ENCODE data around the gene ZNF700. TPM values are rescaled to one million over a fixed set of nuclear protein-coding genes. Genes with fewer than 3 reads are reported as not detected.
"Not testable (repeated sequence)": the region's sequence is repeated elsewhere in the genome, so short reads cannot be mapped to it uniquely, and the experiment has no call there.

ZNF700 gene
- total and polyA plus RNA-seq, 2 donors (not counting 1 experiment from before 2014, with no cell fraction given), result 14.3 to 34.9 TPM

- no peak overlapping the region for H3K4me3 ChIP-seq (ENCODE audit: control extremely low read depth in 1 of 5, extremely low read depth in 1 of 5, insufficient read depth in 1 of 5, low read depth in 2 of 5, low read length in 4 of 5)
- H3K4me1 Mint-ChIP-seq, result no peaks in the 10 kb centered on the region
- ATAC-seq (ENCODE audit: low read depth) (no peak), DNase-seq (no peak)
- no peak overlapping the region for H3K27ac ChIP-seq (ENCODE audit: low read length in 2 of 2)
- H3K4me3 Mint-ChIP-seq, result no peak overlapping the region
- intact Hi-C loops (cut with micrococcal nuclease), result no loop called here
- H3K9ac ChIP-seq (ENCODE audit: low read length), result no peak overlapping the region
- no CpG with 5 or more reads among the region's 3 CpGs for WGBS (ENCODE audit: insufficient coverage)
- peaks cover 37% of the 10 kb centered on the region for H3K9me3 Mint-ChIP-seq (ENCODE audit: insufficient read depth)
- H3K4me2 ChIP-seq (replicated peaks; ENCODE audit: low read depth, low read length, poor library complexity, severe bottlenecking), result no peak overlapping the region
- no peaks in the 10 kb centered on the region for H3K4me1 ChIP-seq (ENCODE audit: control insufficient read depth in 2 of 2, insufficient read depth in 2 of 2, low read length in 2 of 2)
- TF ChIP-seq CTCF (IDR thresholded peaks at IDR 0.05), result no peak
- no peak for TF ChIP-seq EZH2 (IDR thresholded peaks at IDR 0.05; ENCODE audit: borderline replicate concordance, insufficient read depth, low read depth, low read length, poor library complexity, severe bottlenecking)
- H3K36me3 ChIP-seq (replicated peaks in 1 of 2; ENCODE audit: control extremely low read depth in 1 of 2, control insufficient read depth in 1 of 2, extremely low read depth in 1 of 2, insufficient read depth in 2 of 2, low read length in 1 of 2), result peaks cover 25 to 43% of the 10 kb centered on the region in 2 experiments
- H4K20me1 ChIP-seq (ENCODE audit: control insufficient read depth, insufficient read depth, low read length, poor library complexity, severe bottlenecking), result no peaks in the 10 kb centered on the region
- no peaks in the 10 kb centered on the region for H3K27me3 Mint-ChIP-seq
- no peak overlapping the region for H3K27ac Mint-ChIP-seq
- H3K27me3 ChIP-seq (replicated peaks in 1 of 4; ENCODE audit: control extremely low read depth in 1 of 4, control insufficient read depth in 3 of 4, insufficient read depth in 4 of 4, low read length in 3 of 4), result no peaks in the 10 kb centered on the region
- no peak overlapping the region for H2AFZ ChIP-seq (ENCODE audit: insufficient read depth, low read depth, low read length, poor library complexity, severe bottlenecking)
- ChIA-PET POLR2A (no interaction called here), CTCF (interaction anchor here (2.9 kb wide), 1 partner anchor 15 kb away, joined by 12 read pairs; no protein-coding TSS in a partner anchor)
- H3K79me2 ChIP-seq (ENCODE audit: control insufficient read depth, insufficient read depth, low read length), result peaks cover 28% of the 10 kb centered on the region
- peaks cover 24 to 94% (median 75%) of the 10 kb centered on the region in 3 donors for H3K9me3 ChIP-seq (ENCODE audit: control extremely low read depth in 1 of 3, control insufficient read depth in 2 of 3, insufficient read depth in 1 of 3, low read length in 2 of 3)
Measured at GRCh38 chr19:11948646-11949045, 23.7 kb downstream of the ZNF700 start.

- H3K27me3 Mint-ChIP-seq, result no peaks in the 10 kb centered on the region
- WGBS (ENCODE audit: insufficient coverage), result 100% methylated on average over 2 of the region's 4 CpGs
- DNase-seq, result peak; percentile 29
- no peak overlapping the region for H3K4me2 ChIP-seq (replicated peaks; ENCODE audit: low read depth, low read length, poor library complexity, severe bottlenecking)
- H3K36me3 ChIP-seq (replicated peaks in 1 of 2; ENCODE audit: control extremely low read depth in 1 of 2, control insufficient read depth in 1 of 2, extremely low read depth in 1 of 2, insufficient read depth in 2 of 2, low read length in 1 of 2), result peaks cover 23 to 38% of the 10 kb centered on the region in 2 experiments
- H3K79me2 ChIP-seq (ENCODE audit: control insufficient read depth, insufficient read depth, low read length), result peaks cover 22% of the 10 kb centered on the region
- H3K27ac Mint-ChIP-seq, result no peak overlapping the region
- H3K4me1 Mint-ChIP-seq, result no peaks in the 10 kb centered on the region
- H3K27me3 ChIP-seq (replicated peaks in 1 of 4; ENCODE audit: control extremely low read depth in 1 of 4, control insufficient read depth in 3 of 4, insufficient read depth in 4 of 4, low read length in 3 of 4), result no peaks in the 10 kb centered on the region
- no peaks in the 10 kb centered on the region for H3K4me1 ChIP-seq (ENCODE audit: control insufficient read depth in 2 of 2, insufficient read depth in 2 of 2, low read length in 2 of 2)
- ChIA-PET POLR2A (no interaction called here), CTCF (no interaction called here)
- H3K27ac ChIP-seq (ENCODE audit: low read length in 2 of 2), result no peak overlapping the region
- TF ChIP-seq CTCF (IDR thresholded peaks at IDR 0.05) (no peak), EZH2 (IDR thresholded peaks at IDR 0.05; ENCODE audit: borderline replicate concordance, insufficient read depth, low read depth, low read length, poor library complexity, severe bottlenecking) (no peak)
- no peak overlapping the region for H3K9ac ChIP-seq (ENCODE audit: low read length)
- H4K20me1 ChIP-seq (ENCODE audit: control insufficient read depth, insufficient read depth, low read length, poor library complexity, severe bottlenecking), result no peaks in the 10 kb centered on the region
- H3K9me3 Mint-ChIP-seq (ENCODE audit: insufficient read depth), result peaks cover 39% of the 10 kb centered on the region
- no peak for ATAC-seq (ENCODE audit: low read depth)
- H3K4me3 ChIP-seq (ENCODE audit: control extremely low read depth in 1 of 5, extremely low read depth in 1 of 5, insufficient read depth in 1 of 5, low read depth in 2 of 5, low read length in 4 of 5), result no peak overlapping the region
- peaks cover 25 to 92% (median 71%) of the 10 kb centered on the region in 3 donors for H3K9me3 ChIP-seq (ENCODE audit: control extremely low read depth in 1 of 3, control insufficient read depth in 2 of 3, insufficient read depth in 1 of 3, low read length in 2 of 3)
- H3K4me3 Mint-ChIP-seq, result no peak overlapping the region
- no peak overlapping the region for H2AFZ ChIP-seq (ENCODE audit: insufficient read depth, low read depth, low read length, poor library complexity, severe bottlenecking)
- intact Hi-C loops (cut with micrococcal nuclease), result no loop called here
Measured at GRCh38 chr19:11949201-11949600, 24.3 kb downstream of the ZNF700 start.

GRCh38 chr19:11949614-11950080 lies 24.7 kb downstream of the ZNF700 start:
- ATAC-seq (ENCODE audit: low read depth); H3K27me3 Mint-ChIP-seq; H3K4me1 Mint-ChIP-seq; H3K27ac ChIP-seq (ENCODE audit: low read length in 2 of 2); DNase-seq; H2AFZ ChIP-seq (ENCODE audit: insufficient read depth, low read depth, low read length, poor library complexity, severe bottlenecking); H3K9ac ChIP-seq (ENCODE audit: low read length); H3K4me2 ChIP-seq (replicated peaks; ENCODE audit: low read depth, low read length, poor library complexity, severe bottlenecking); H3K4me1 ChIP-seq (ENCODE audit: control insufficient read depth in 2 of 2, insufficient read depth in 2 of 2, low read length in 2 of 2); H3K27me3 ChIP-seq (replicated peaks in 1 of 4; ENCODE audit: control extremely low read depth in 1 of 4, control insufficient read depth in 3 of 4, insufficient read depth in 4 of 4, low read length in 3 of 4); H3K4me3 Mint-ChIP-seq; intact Hi-C loops (cut with micrococcal nuclease); H4K20me1 ChIP-seq (ENCODE audit: control insufficient read depth, insufficient read depth, low read length, poor library complexity, severe bottlenecking); POLR2A ChIA-PET; H3K27ac Mint-ChIP-seq: not testable (repeated sequence)
- peaks cover 24 to 88% (median 71%) of the 10 kb centered on the region in 3 donors for H3K9me3 ChIP-seq (ENCODE audit: control extremely low read depth in 1 of 3, control insufficient read depth in 2 of 3, insufficient read depth in 1 of 3, low read length in 2 of 3)
- peaks cover 18% of the 10 kb centered on the region for H3K79me2 ChIP-seq (ENCODE audit: control insufficient read depth, insufficient read depth, low read length)
- peaks cover 23 to 34% of the 10 kb centered on the region in 2 experiments for H3K36me3 ChIP-seq (replicated peaks in 1 of 2; ENCODE audit: control extremely low read depth in 1 of 2, control insufficient read depth in 1 of 2, extremely low read depth in 1 of 2, insufficient read depth in 2 of 2, low read length in 1 of 2)
- peak overlapping the region in 1 of 5 experiments; percentile 29 for H3K4me3 ChIP-seq (ENCODE audit: control extremely low read depth in 1 of 5, extremely low read depth in 1 of 5, insufficient read depth in 1 of 5, low read depth in 2 of 5, low read length in 4 of 5)
- CTCF ChIA-PET, result interaction anchor here (1.2 kb wide), 1 partner anchor 14 kb away, joined by 3 read pairs; no protein-coding TSS in a partner anchor
- 100% methylated on average over 3 of the region's 4 CpGs for WGBS (ENCODE audit: insufficient coverage)
- H3K9me3 Mint-ChIP-seq (ENCODE audit: insufficient read depth), result peaks cover 35% of the 10 kb centered on the region

All from B cell (primary cell).